CD4-positive, alpha-beta T cell treated with Interleukin-15 for 1 hour (primary cell): ENCODE results near the gene C13orf42.
A peak's percentile ranks its signal among the peaks of the same experiment; 100 is the strongest.
"Not testable (repeated sequence)": the region's sequence is repeated elsewhere in the genome, so short reads cannot be mapped to it uniquely, and the experiment has no call there.

ENCODE experiments used
- DNase-seq: peaks from one replicate; pipeline ENCODE4 v3.0.0-alpha.2; 2020

C13orf42 gene

GRCh38 chr13:51111174-51111573 lies at the start of gene C13orf42:
C13orf42 (minus strand) TSS chr13:51111274; CDS start chr13:51111209, 65 bp downstream.
- DNase-seq: no peak

GRCh38 chr13:51158880-51159518 lies 47.9 kb upstream of the C13orf42 start:
- DNase-seq: no peak

- no peak for DNase-seq
Measured at GRCh38 chr13:51158365-51158764, 47.3 kb upstream of the C13orf42 start.

GRCh38 chr13:51156648-51157047 lies 45.6 kb upstream of the C13orf42 start:
- no peak for DNase-seq

GRCh38 chr13:51155776-51156515 lies 44.9 kb upstream of the C13orf42 start:
- no peak for DNase-seq

- no peak for DNase-seq
Measured at GRCh38 chr13:51155161-51155560, 44.1 kb upstream of the C13orf42 start.

- no peak for DNase-seq
Measured at GRCh38 chr13:51154029-51154555, 43.0 kb upstream of the C13orf42 start.

GRCh38 chr13:51153527-51153926 lies 42.5 kb upstream of the C13orf42 start:
- no peak for DNase-seq

- DNase-seq: no peak
Measured at GRCh38 chr13:51152701-51153100, 41.6 kb upstream of the C13orf42 start.

GRCh38 chr13:51151463-51151862 lies 40.4 kb upstream of the C13orf42 start:
- no peak for DNase-seq

- no peak for DNase-seq
Measured at GRCh38 chr13:51148952-51149573, 38.0 kb upstream of the C13orf42 start.

- DNase-seq: no peak
Measured at GRCh38 chr13:51148223-51148951, 37.3 kb upstream of the C13orf42 start.

GRCh38 chr13:51147732-51148131 lies 36.7 kb upstream of the C13orf42 start:
- no peak for DNase-seq

GRCh38 chr13:51146667-51147066 lies 35.6 kb upstream of the C13orf42 start:
- no peak for DNase-seq

- DNase-seq: no peak
Measured at GRCh38 chr13:51137250-51137649, 26.2 kb upstream of the C13orf42 start.

GRCh38 chr13:51136276-51136980 lies 25.4 kb upstream of the C13orf42 start:
- DNase-seq: no peak

GRCh38 chr13:51134763-51135365 lies 23.8 kb upstream of the C13orf42 start:
- no peak for DNase-seq

GRCh38 chr13:51130348-51130747 lies 19.3 kb upstream of the C13orf42 start:
- DNase-seq: no peak

GRCh38 chr13:51125495-51126226 lies 14.6 kb upstream of the C13orf42 start:
- DNase-seq: peak; percentile 46

- no peak for DNase-seq
Measured at GRCh38 chr13:51122868-51123566, 11.9 kb upstream of the C13orf42 start.

GRCh38 chr13:51120873-51121272 lies 9.8 kb upstream of the C13orf42 start:
- not testable (repeated sequence) for DNase-seq
